ENCODE results near the gene SMAD4. TPM values are rescaled to one million over a fixed set of nuclear protein-coding genes. Genes with fewer than 3 reads are reported as not detected.

The SMAD4 gene
- total RNA-seq, 1 experiment from 2014 or later, result 60.7 TPM

GRCh38 chr18:50982086-50982801, 47.8 kb upstream of the SMAD4 start:
- no peaks in the 10 kb centered on the region for H3K27me3 ChIP-seq (ENCODE audit: insufficient read depth, low read depth)
- intact Hi-C loops (cut with micrococcal nuclease; ENCODE audit: unreplicated experiment), result no loop called here
- H3K4me1 ChIP-seq (replicated peaks; ENCODE audit: insufficient read depth), result peaks cover 15% of the 10 kb centered on the region; the same call in 1 of the 2 replicates
- no peak overlapping the region for H3K4me3 ChIP-seq
- H3K36me3 ChIP-seq (ENCODE audit: low read depth), result peaks cover 14% of the 10 kb centered on the region
- POLR2A ChIA-PET (ENCODE audit: unreplicated experiment), result no interaction called here
- no peaks in the 10 kb centered on the region for H3K9me2 ChIP-seq (ENCODE audit: insufficient read depth)
- no peaks in the 10 kb centered on the region for H4K20me1 ChIP-seq (ENCODE audit: insufficient read depth)
- peak overlapping the region; percentile 63 for H3K27ac ChIP-seq
- no peak for DNase-seq
- no peak overlapping the region for H2AFZ ChIP-seq
- H3F3A ChIP-seq (ENCODE audit: insufficient read depth, low read depth), result no peaks in the 10 kb centered on the region
- TF ChIP-seq EZH2 (IDR thresholded peaks at IDR 0.05; ENCODE audit: low read depth) (no peak), CTCF (conservative IDR thresholded peaks at IDR 0.05) (no peak)
- CTCF ChIA-PET, result no interaction called here
- peaks cover 5% of the 10 kb centered on the region; the same call in 1 of the 2 replicates for H3K9me3 ChIP-seq (ENCODE audit: insufficient read depth, low read depth)
- no peak overlapping the region for H3K4me2 ChIP-seq
- no peaks in the 10 kb centered on the region for H3K79me2 ChIP-seq (ENCODE audit: low read depth)
- BruUV-seq (replicated peaks), result no TSS peak

GRCh38 chr18:50982802-50983179, 47.2 kb upstream of the SMAD4 start:
- DNase-seq, result no peak
- Histone ChIP-seq H3K4me2 (no peak overlapping the region), H3K27me3 (ENCODE audit: insufficient read depth, low read depth) (no peaks in the 10 kb centered on the region), H3K4me1 (replicated peaks; ENCODE audit: insufficient read depth) (peaks cover 15% of the 10 kb centered on the region; the same call in 1 of the 2 replicates), H3K36me3 (ENCODE audit: low read depth) (peaks cover 11% of the 10 kb centered on the region), H3K9me2 (ENCODE audit: insufficient read depth) (no peaks in the 10 kb centered on the region), H4K20me1 (ENCODE audit: insufficient read depth) (no peaks in the 10 kb centered on the region), H3K9me3 (ENCODE audit: insufficient read depth, low read depth) (no peaks in the 10 kb centered on the region), H2AFZ (no peak overlapping the region), H3F3A (ENCODE audit: insufficient read depth, low read depth) (no peaks in the 10 kb centered on the region), H3K27ac (no peak overlapping the region), H3K79me2 (ENCODE audit: low read depth) (no peaks in the 10 kb centered on the region), H3K4me3 (no peak overlapping the region)
- TF ChIP-seq EZH2 (IDR thresholded peaks at IDR 0.05; ENCODE audit: low read depth), result no peak
- TF ChIP-seq CTCF (conservative IDR thresholded peaks at IDR 0.05), result no peak
- ChIA-PET POLR2A (ENCODE audit: unreplicated experiment) (no interaction called here), CTCF (no interaction called here)
- intact Hi-C loops (cut with micrococcal nuclease; ENCODE audit: unreplicated experiment), result no loop called here
- no TSS peak for BruUV-seq (replicated peaks)

- Histone ChIP-seq H3K79me2 (ENCODE audit: low read depth) (no peaks in the 10 kb centered on the region), H4K20me1 (ENCODE audit: insufficient read depth) (no peaks in the 10 kb centered on the region), H3K27ac (no peak overlapping the region), H3K9me3 (ENCODE audit: insufficient read depth, low read depth) (no peaks in the 10 kb centered on the region; the same call in 1 of the 2 replicates), H3K36me3 (ENCODE audit: low read depth) (peaks cover 11% of the 10 kb centered on the region), H3K4me1 (replicated peaks; ENCODE audit: insufficient read depth) (peaks cover 6% of the 10 kb centered on the region; the same call in 1 of the 2 replicates), H3K4me3 (no peak overlapping the region), H2AFZ (no peak overlapping the region), H3K4me2 (no peak overlapping the region), H3K9me2 (ENCODE audit: insufficient read depth) (no peaks in the 10 kb centered on the region), H3F3A (ENCODE audit: insufficient read depth, low read depth) (no peaks in the 10 kb centered on the region), H3K27me3 (ENCODE audit: insufficient read depth, low read depth) (no peaks in the 10 kb centered on the region)
- no TSS peak for BruUV-seq (replicated peaks)
- POLR2A ChIA-PET (ENCODE audit: unreplicated experiment), result interaction anchor here (0.7 kb wide), 1 partner anchor 900 kb away, joined by 4 read pairs; no protein-coding TSS in a partner anchor
- DNase-seq, result peak in 1 of 2 experiments; percentile 50
- intact Hi-C loops (cut with micrococcal nuclease; ENCODE audit: unreplicated experiment), result no loop called here
- CTCF ChIA-PET, result no interaction called here
- TF ChIP-seq EZH2 (IDR thresholded peaks at IDR 0.05; ENCODE audit: low read depth) (no peak), CTCF (conservative IDR thresholded peaks at IDR 0.05) (no peak)
Observed at GRCh38 chr18:50986360-50987087, 43.5 kb upstream of the SMAD4 start.
